ENCODE data around the gene SPTBN1.
A peak's percentile ranks its signal among the peaks of the same experiment; 100 is the strongest.

The SPTBN1 gene

GRCh38 chr2:54584598-54584997, 128.5 kb downstream of the SPTBN1 start:
- DNase-seq (ENCODE audit: insufficient read length, low spot score) (no peak), FAIRE-seq (no peak)
- no peak for TF ChIP-seq POLR2A (IDR thresholded peaks at IDR 0.05; ENCODE audit: low read depth, low read length)

- DNase-seq (ENCODE audit: insufficient read length, low spot score) (no peak), FAIRE-seq (peak; percentile 20)
- no peak for TF ChIP-seq POLR2A (IDR thresholded peaks at IDR 0.05; ENCODE audit: low read depth, low read length)
Observed at GRCh38 chr2:54585136-54585733, 129.1 kb downstream of the SPTBN1 start.

- FAIRE-seq (no peak), DNase-seq (ENCODE audit: insufficient read length, low spot score) (no peak)
- no peak for TF ChIP-seq POLR2A (IDR thresholded peaks at IDR 0.05; ENCODE audit: low read depth, low read length)
Observed at GRCh38 chr2:54586062-54586461, 129.9 kb downstream of the SPTBN1 start.

- no peak for DNase-seq (ENCODE audit: insufficient read length, low spot score)
- no peak for TF ChIP-seq POLR2A (IDR thresholded peaks at IDR 0.05; ENCODE audit: low read depth, low read length)
Observed at GRCh38 chr2:54586494-54586893, 130.4 kb downstream of the SPTBN1 start.

GRCh38 chr2:54587171-54588016, 131.3 kb downstream of the SPTBN1 start:
- FAIRE-seq, result no peak
- no peak for TF ChIP-seq POLR2A (IDR thresholded peaks at IDR 0.05; ENCODE audit: low read depth, low read length)
- no peak for DNase-seq (ENCODE audit: insufficient read length, low spot score)

More at GRCh38 chr2:54586494-54586893, 130.4 kb downstream of the SPTBN1 start:
- FAIRE-seq, result no peak

DNA sequence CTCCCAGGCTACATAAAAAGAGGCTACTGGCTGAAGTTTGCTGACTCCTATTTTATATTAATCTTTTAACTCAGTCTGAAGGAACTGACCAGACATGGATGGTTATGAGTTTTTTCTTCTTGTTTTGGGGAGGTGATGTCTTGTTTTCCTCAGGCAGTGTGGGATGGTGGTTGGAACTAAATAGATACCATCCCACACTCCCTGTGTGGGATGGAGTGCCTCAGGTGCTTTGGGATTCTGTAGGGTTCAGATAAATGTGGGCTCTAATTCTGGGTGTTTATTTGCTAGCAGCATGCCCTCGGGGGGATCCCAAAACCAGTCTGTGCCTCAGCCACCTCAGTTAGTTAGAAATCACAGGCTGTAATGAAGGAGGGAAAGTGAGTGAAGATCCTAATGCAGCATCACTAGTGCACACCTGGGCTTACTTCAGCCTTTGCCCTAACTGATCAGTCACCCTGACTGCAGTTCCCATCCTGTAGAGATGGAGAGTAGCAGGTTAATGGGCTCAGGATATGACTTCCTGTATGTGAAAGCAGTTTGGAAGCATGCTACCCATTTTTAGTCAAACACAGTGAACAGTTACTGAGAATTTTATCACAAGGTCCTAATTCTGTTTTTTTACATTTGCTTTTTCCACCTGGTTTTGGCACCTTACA, 132.2 kb downstream of the SPTBN1 start:
- DNase-seq (ENCODE audit: insufficient read length, low spot score), result no peak
- TF ChIP-seq POLR2A (IDR thresholded peaks at IDR 0.05; ENCODE audit: low read depth, low read length), result no peak
- FAIRE-seq, result no peak

DNA sequence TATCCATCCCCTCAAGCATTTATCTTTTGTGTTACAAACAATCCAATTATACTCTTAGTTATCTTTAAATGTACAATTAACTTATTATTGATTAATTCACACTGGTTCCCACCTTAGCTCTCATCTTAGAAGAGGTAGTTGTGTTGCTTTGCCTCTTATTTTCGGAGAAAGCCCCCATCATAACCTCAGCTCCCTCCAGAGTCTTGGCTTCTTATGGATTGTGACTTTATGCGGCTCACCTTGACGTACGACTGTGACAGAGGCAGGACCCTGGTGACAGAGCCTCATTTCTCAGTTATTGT, 132.9 kb downstream of the SPTBN1 start:
- TF ChIP-seq POLR2A (IDR thresholded peaks at IDR 0.05; ENCODE audit: low read depth, low read length), result no peak
- no peak for FAIRE-seq
- DNase-seq (ENCODE audit: insufficient read length, low spot score), result no peak

DNA sequence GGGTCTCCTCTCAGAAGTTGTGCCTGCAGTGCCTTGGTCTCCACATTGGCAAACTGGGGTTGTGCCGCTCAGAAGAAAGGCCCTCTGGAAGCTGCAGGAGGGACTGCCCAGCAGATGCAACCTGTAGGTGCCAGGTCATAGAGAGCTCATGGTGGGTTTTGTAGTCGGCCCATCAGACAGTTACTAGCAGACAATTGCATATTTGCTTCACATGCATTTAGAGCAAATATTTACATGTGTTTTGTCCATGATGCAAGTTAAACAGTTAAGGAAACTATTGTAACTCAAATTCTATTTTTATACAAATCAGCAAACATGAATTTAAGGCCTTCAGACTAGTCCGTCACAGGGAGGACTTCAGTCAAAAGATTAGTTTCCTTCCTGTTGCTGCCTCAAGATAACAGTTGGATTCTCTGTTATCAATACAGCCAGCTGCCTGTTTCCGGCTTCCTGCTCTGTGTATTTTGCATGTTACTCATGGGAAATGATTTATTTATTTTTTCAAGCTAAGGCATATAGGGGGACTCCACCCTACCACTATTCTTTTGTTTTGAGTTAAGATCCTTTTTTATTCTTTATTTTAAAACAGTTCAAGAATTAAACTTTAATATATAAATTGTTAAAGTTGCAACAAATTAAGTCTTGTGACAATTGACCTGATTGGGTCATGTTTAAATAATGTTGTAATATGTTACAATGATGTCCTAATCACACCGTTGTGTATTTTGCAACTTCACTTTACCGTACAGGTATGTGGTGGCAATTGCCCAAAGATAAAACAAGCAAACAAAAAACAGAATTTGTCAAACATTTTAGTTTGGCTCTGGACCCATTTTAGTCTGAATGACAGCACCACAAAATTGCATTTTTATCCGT, 133.5 kb downstream of the SPTBN1 start:
- no peak for TF ChIP-seq POLR2A (IDR thresholded peaks at IDR 0.05; ENCODE audit: low read depth, low read length)
- no peak for DNase-seq (ENCODE audit: insufficient read length, low spot score)
- no peak for FAIRE-seq

- no peak for TF ChIP-seq POLR2A (IDR thresholded peaks at IDR 0.05; ENCODE audit: low read depth, low read length)
- FAIRE-seq, result no peak
- DNase-seq (ENCODE audit: insufficient read length, low spot score), result no peak
Observed at GRCh38 chr2:54590216-54591120, 134.3 kb downstream of the SPTBN1 start.

GRCh38 chr2:54591551-54591950, 135.4 kb downstream of the SPTBN1 start:
- DNase-seq (ENCODE audit: insufficient read length, low spot score) (no peak), FAIRE-seq (no peak)
- no peak for TF ChIP-seq POLR2A (IDR thresholded peaks at IDR 0.05; ENCODE audit: low read depth, low read length)

DNA sequence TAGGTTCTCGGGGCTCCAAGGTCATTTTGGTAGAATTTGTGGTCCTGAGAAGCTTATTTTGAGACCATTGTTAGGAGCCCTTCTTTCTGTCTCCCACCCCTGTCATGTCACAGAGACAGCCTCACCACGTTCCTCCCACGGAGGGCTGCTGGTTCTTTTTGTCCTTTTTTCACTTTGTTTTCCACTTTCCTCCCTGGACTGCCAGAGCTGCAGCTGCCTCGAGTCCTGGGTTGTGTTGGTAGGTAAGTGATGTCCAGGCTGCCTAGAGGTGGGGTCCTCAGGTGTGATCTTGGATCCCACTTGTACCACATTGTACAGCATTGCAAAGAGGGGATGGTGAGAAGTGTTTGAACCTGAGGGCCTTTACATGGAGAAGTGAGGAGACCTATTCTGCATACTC, 137.1 kb downstream of the SPTBN1 start:
- no peak for TF ChIP-seq POLR2A (IDR thresholded peaks at IDR 0.05; ENCODE audit: low read depth, low read length)
- FAIRE-seq, result no peak

DNA sequence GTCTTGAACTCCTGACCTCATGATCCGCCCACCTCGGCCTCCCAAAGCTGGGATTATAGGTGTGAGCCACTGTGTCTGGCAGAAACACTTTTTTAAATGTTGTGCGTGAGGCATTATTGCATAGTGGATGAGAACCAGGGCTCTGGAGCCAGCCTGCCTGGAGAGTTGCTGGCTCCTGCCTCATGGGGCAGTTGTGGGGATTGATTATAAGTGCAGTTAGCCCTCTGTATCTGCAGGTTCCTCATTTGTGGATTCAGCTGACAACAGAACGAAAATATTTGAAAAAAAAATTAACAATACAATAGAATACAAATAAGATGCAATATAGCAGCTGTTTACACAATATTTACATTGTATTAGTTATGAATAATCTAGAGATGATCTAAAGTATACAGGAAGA, 137.9 kb downstream of the SPTBN1 start:
- DNase-seq (ENCODE audit: insufficient read length, low spot score), result no peak
- no peak for TF ChIP-seq POLR2A (IDR thresholded peaks at IDR 0.05; ENCODE audit: low read depth, low read length)
- FAIRE-seq, result no peak

More for the DNA sequence above, 137.1 kb downstream of the SPTBN1 start:
- no peak for DNase-seq (ENCODE audit: insufficient read length, low spot score)

Data from H54 (cell line).